B cell (primary cell): ENCODE results near the gene OSM. TPM values are rescaled to one million over a fixed set of nuclear protein-coding genes. Genes with fewer than 3 reads are reported as not detected.

Experiments used
- ATAC-seq: fragments of 200-7000 bp; cut with Tn5 transposase; one replicate; pipeline ENCODE4 v1.10.0; 2021; ENCODE audit warnings: low read depth, mild to moderate bottlenecking, moderate number of reproducible peaks, moderate library complexity
- CTCF ChIA-PET: fragments of 350-600 bp; sonication (Branson Sonifier 250); formaldehyde crosslinking; loops from one replicate; lab custom pipeline; 2021; ENCODE audit warnings: antibody characterized with exemption, inconsistent platforms; lab: Charles Lee
- POLR2A ChIA-PET: fragments of 350-600 bp; sonication (Branson Sonifier 250); formaldehyde crosslinking; loops from one replicate; lab custom pipeline; 2021; ENCODE audit warnings: antibody characterized with exemption; lab: Charles Lee
- DNase-seq: peaks from one replicate; pipeline ENCODE4 v3.0.0; 2013
- H2AFZ ChIP-seq: 2 replicates; pipeline ENCODE4 v1.6.1; 2012; ENCODE audit warnings: mild to moderate bottlenecking, low read depth, low read length; ENCODE audit not compliant: insufficient read depth, poor library complexity, severe bottlenecking
- H3K27ac ChIP-seq, 2 donors: 1 replicate in 1 of 2; 2 replicates in 1 of 2; pipeline ENCODE4 v1.5.1; 2012 to 2013; ENCODE audit warnings: low read length in 2 of 2, mild to moderate bottlenecking in 2 of 2, moderate library complexity in 1 of 2
- H3K27me3 ChIP-seq, 4 experiments: fragments of 200-600 bp in 1 of 4; sonication (generic) in 1 of 4; replicated peaks in 1 of 4; 1 replicate in 2 of 4; 2 replicates in 2 of 4; pipeline versions ENCODE4 v1.6.1 to v1.7.0; 2013 to 2016; ENCODE audit warnings: low read length in 3 of 4, mild to moderate bottlenecking in 2 of 4, mixed read lengths in 1 of 4, moderate library complexity in 1 of 4; ENCODE audit not compliant: insufficient read depth in 4 of 4, control insufficient read depth in 3 of 4; ENCODE audit errors: control extremely low read depth in 1 of 4
- H3K36me3 ChIP-seq, 2 experiments: replicated peaks in 1 of 2; 1 replicate in 1 of 2; 2 replicates in 1 of 2; pipeline versions ENCODE4 v1.6.1 to v1.7.1; 2013; ENCODE audit warnings: low read length in 1 of 2; ENCODE audit not compliant: insufficient read depth in 2 of 2, control insufficient read depth in 1 of 2; ENCODE audit errors: control extremely low read depth in 1 of 2, extremely low read depth in 1 of 2
- H3K4me1 ChIP-seq, 2 donors: fragments of 200-600 bp in 1 of 2; sonication (generic) in 1 of 2; 1 replicate in 1 of 2; 2 replicates in 1 of 2; pipeline versions ENCODE4 v1.5.1 to v1.6.1; 2013 to 2017; ENCODE audit warnings: low read length in 2 of 2; ENCODE audit not compliant: control insufficient read depth in 2 of 2, insufficient read depth in 2 of 2
- H3K4me2 ChIP-seq: replicated peaks from 2 replicates; pipeline ENCODE3; 2012; ENCODE audit warnings: mild to moderate bottlenecking, low read depth, low read length; ENCODE audit not compliant: poor library complexity, severe bottlenecking
- H3K4me3 ChIP-seq, 5 experiments: fragments of 200-600 bp in 1 of 5; sonication (generic) in 1 of 5; 1 replicate in 3 of 5; 2 replicates in 2 of 5; pipeline versions ENCODE4 v1.5.1 to v1.7.0; 2011 to 2016; ENCODE audit warnings: low read length in 4 of 5, mild to moderate bottlenecking in 4 of 5, low read depth in 2 of 5, control low read depth in 1 of 5, moderate library complexity in 1 of 5; ENCODE audit not compliant: insufficient read depth in 1 of 5; ENCODE audit errors: control extremely low read depth in 1 of 5, extremely low read depth in 1 of 5
- H3K79me2 ChIP-seq: fragments of 200-600 bp; sonication (generic); one replicate; pipeline ENCODE4 v1.6.0; 2016; ENCODE audit warnings: low read length; ENCODE audit not compliant: control insufficient read depth, insufficient read depth
- H3K9ac ChIP-seq: fragments of 200-600 bp; sonication (generic); 2 replicates; pipeline ENCODE4 v1.6.1; 2017; ENCODE audit warnings: mild to moderate bottlenecking, low read length, moderate library complexity
- H3K9me3 ChIP-seq, 3 donors: one replicate each; pipeline versions ENCODE4 v1.6.1 to v1.7.1; 2013; ENCODE audit warnings: low read length in 2 of 3; ENCODE audit not compliant: control insufficient read depth in 2 of 3, insufficient read depth in 1 of 3; ENCODE audit errors: control extremely low read depth in 1 of 3
- H4K20me1 ChIP-seq: 2 replicates; pipeline ENCODE4 v1.6.0; 2012; ENCODE audit warnings: mild to moderate bottlenecking, low read length; ENCODE audit not compliant: insufficient read depth, control insufficient read depth, poor library complexity, severe bottlenecking
- H3K27ac Mint-ChIP-seq: one replicate; pipeline ENCODE4 v1.8.0; 2021; ENCODE audit warnings: mixed read lengths
- H3K27me3 Mint-ChIP-seq: one replicate; pipeline ENCODE4 v1.8.0; 2021; ENCODE audit warnings: mixed read lengths
- H3K4me1 Mint-ChIP-seq: one replicate; pipeline ENCODE4 v1.8.0; 2021; ENCODE audit warnings: mixed read lengths
- H3K4me3 Mint-ChIP-seq: one replicate; pipeline ENCODE4 v1.8.0; 2021; ENCODE audit warnings: mixed read lengths
- H3K9me3 Mint-ChIP-seq: one replicate; pipeline ENCODE4 v1.8.0; 2022; ENCODE audit warnings: mixed read lengths; ENCODE audit not compliant: insufficient read depth
- EZH2 ChIP-seq: IDR thresholded peaks from 2 replicates; pipeline ENCODE4 v1.6.1; 2012; ENCODE audit warnings: borderline replicate concordance, low read depth, mild to moderate bottlenecking, moderate library complexity, low read length; ENCODE audit not compliant: insufficient read depth, poor library complexity, severe bottlenecking
- WGBS: methylation state at CpG from one replicate; pipeline ENCODE4 v1.1.5; 2013; ENCODE audit warnings: missing lambda C conversion rate; ENCODE audit not compliant: insufficient coverage; 5-methylcytosine and 5-hydroxymethylcytosine counted together
- intact Hi-C: fragments of 100-400 bp; cut with micrococcal nuclease; formaldehyde crosslinking; loops from one replicate; pipeline ENCODE4 v1.10.0; 2022
- polyA plus RNA-seq: library from polyadenylated mRNA; depleted of rRNA; stranded (reverse); fragments of >200 nt; gene quantifications from 2 replicates; pipeline ENCODE4 v1.2.3, GENCODE V29; 2012
- total RNA-seq, 2 donors: library from RNA; stranded (reverse); fragments of 120-200 nt in 1 of 2; gene quantifications; 1 replicate in 1 of 2; 2 replicates in 1 of 2; pipeline versions ENCODE4 v1.2.3 to v1.2.4, GENCODE V29; 2013 to 2022
- TF ChIP-seq, protein P1 (sequence below): fragments of 200-600 bp; IDR thresholded peaks from one replicate; pipeline ENCODE4 v1.8.0; 2022; ENCODE audit warnings: antibody characterized with exemption, mild to moderate bottlenecking

The OSM gene
- total and polyA plus RNA-seq, 2 donors (not counting 1 experiment from before 2014, with no cell fraction given) = 1.8 to 12.5 TPM

DNA sequence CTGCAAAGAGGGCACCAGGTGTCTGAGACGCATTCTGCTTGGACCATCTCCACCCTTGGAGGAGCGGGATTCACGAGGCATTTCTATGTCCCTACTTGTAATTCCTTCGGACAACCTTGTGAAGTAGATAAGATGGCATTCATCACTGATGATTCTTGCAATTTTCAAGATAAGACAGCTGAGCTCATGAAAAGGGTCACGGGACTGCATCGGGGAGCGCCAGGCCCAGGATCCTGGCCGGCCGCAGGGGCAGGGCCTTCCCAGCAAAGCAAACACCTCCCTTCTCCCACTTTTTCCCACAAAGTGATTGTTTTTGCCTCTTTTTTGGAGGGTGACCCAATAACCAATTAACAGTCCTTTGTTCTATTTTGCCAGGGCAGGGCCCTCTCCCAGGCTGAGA is 28.5 kb downstream of the OSM start:
- no peak for TF ChIP-seq EZH2
- TF ChIP-seq, protein P1, sequence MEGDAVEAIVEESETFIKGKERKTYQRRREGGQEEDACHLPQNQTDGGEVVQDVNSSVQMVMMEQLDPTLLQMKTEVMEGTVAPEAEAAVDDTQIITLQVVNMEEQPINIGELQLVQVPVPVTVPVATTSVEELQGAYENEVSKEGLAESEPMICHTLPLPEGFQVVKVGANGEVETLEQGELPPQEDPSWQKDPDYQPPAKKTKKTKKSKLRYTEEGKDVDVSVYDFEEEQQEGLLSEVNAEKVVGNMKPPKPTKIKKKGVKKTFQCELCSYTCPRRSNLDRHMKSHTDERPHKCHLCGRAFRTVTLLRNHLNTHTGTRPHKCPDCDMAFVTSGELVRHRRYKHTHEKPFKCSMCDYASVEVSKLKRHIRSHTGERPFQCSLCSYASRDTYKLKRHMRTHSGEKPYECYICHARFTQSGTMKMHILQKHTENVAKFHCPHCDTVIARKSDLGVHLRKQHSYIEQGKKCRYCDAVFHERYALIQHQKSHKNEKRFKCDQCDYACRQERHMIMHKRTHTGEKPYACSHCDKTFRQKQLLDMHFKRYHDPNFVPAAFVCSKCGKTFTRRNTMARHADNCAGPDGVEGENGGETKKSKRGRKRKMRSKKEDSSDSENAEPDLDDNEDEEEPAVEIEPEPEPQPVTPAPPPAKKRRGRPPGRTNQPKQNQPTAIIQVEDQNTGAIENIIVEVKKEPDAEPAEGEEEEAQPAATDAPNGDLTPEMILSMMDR = no peak
- peaks cover 3 to 12% of the 10 kb centered on the region in 2 donors for H3K4me1 ChIP-seq
- DNase-seq = no peak
- intact Hi-C loops = no loop called here
- no peaks in the 10 kb centered on the region for H4K20me1 ChIP-seq
- Mint-ChIP-seq H3K4me3 (no peak overlapping the region), H3K4me1 (peaks cover 7% of the 10 kb centered on the region), H3K9me3 (no peaks in the 10 kb centered on the region), H3K27ac (no peak overlapping the region), H3K27me3 (peaks cover 4% of the 10 kb centered on the region)
- H3K9me3 ChIP-seq = no peaks in the 10 kb centered on the region
- no peak for ATAC-seq
- 96% methylated on average over 6 of the region's 9 CpGs for WGBS
- no peak overlapping the region for H3K9ac ChIP-seq
- H2AFZ ChIP-seq = no peak overlapping the region
- no peak overlapping the region for H3K4me3 ChIP-seq
- no peaks in the 10 kb centered on the region for H3K36me3 ChIP-seq
- CTCF ChIA-PET = interaction anchor here (1.1 kb wide), 1 partner anchor 12 kb away, joined by 3 read pairs; no protein-coding TSS in a partner anchor
- peaks cover 0 to under 1% (median 0%) of the 10 kb centered on the region in 4 experiments for H3K27me3 ChIP-seq
- POLR2A ChIA-PET = no interaction called here
- H3K4me2 ChIP-seq = no peak overlapping the region
- no peak overlapping the region for H3K27ac ChIP-seq
- H3K79me2 ChIP-seq = no peaks in the 10 kb centered on the region

DNA sequence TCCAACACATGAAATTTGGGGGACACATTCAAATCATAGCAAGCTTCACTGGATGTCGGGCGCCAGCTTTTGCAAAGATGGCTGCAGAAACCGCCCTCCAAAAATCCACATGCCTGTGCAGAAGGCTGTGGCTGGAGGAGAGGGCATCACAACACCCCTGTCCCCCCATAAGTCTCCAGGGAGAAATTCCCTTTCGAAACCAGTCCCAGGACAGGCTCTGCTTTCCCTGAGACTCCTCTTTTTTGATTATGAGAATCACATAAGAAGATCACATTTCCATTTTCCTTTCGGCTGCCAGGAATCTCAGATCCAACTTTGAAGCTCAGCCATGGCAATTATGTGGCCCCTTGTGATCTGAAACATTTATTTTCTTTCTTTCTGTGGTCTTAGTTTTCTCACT is 29.8 kb downstream of the OSM start:
- Mint-ChIP-seq H3K27ac (no peak overlapping the region), H3K4me3 (no peak overlapping the region), H3K27me3 (peaks cover 4% of the 10 kb centered on the region), H3K4me1 (peaks cover 7% of the 10 kb centered on the region), H3K9me3 (no peaks in the 10 kb centered on the region)
- WGBS = 92% methylated on average over 2 of the region's 5 CpGs
- DNase-seq = no peak
- no peak for TF ChIP-seq EZH2
- TF ChIP-seq, protein P1 = no peak
- no peak for ATAC-seq
- H4K20me1 ChIP-seq = no peaks in the 10 kb centered on the region
- no peaks in the 10 kb centered on the region for H3K9me3 ChIP-seq
- CTCF ChIA-PET = no interaction called here
- POLR2A ChIA-PET = no interaction called here
- no peaks in the 10 kb centered on the region for H3K79me2 ChIP-seq
- intact Hi-C loops = no loop called here
- no peak overlapping the region for H3K27ac ChIP-seq
- H3K27me3 ChIP-seq = peaks cover 0 to 4% (median 0%) of the 10 kb centered on the region in 4 experiments
- no peaks in the 10 kb centered on the region for H3K36me3 ChIP-seq
- peaks cover 3 to 12% of the 10 kb centered on the region in 2 donors for H3K4me1 ChIP-seq
- H2AFZ ChIP-seq = no peak overlapping the region
- H3K9ac ChIP-seq = no peak overlapping the region
- H3K4me2 ChIP-seq = no peak overlapping the region
- H3K4me3 ChIP-seq = no peak overlapping the region
